ENCODE results near the gene MYO15B. TPM values are rescaled to one million over a fixed set of nuclear protein-coding genes. Genes with fewer than 3 reads are reported as not detected.

Gene MYO15B
- total and polyA plus RNA-seq, 2 of the 13 experiments (the other 11 are each of a cell fraction or from before 2014, with no cell fraction given), result 2.8 to 8.1 TPM

GRCh38 chr17:75596320-75597087 lies 8.9 kb downstream of the MYO15B start:
- FAIRE-seq (no peak), ATAC-seq (no peak), DNase-seq (ENCODE audit: low spot score) (no peak)
- WGBS (ENCODE audit: low lambda C conversion rate), result 45% methylated on average over 11 of the region's 17 CpGs
- Histone ChIP-seq H3K9me3 (ENCODE audit: low read length) (no peaks in the 10 kb centered on the region), H3K79me2 (ENCODE audit: insufficient read depth, low read length) (no peaks in the 10 kb centered on the region), H3K4me2 (ENCODE audit: low read depth, low read length) (no peak overlapping the region), H3K4me3 (replicated peaks in 1 of 3; ENCODE audit: insufficient read depth in 1 of 3, low read depth in 2 of 3, low read length in 3 of 3) (no peak overlapping the region), H3K27ac (ENCODE audit: extremely low read length, insufficient read depth, low read length) (no peak overlapping the region), H2AFZ (ENCODE audit: low read length) (no peak overlapping the region), H3K9ac (ENCODE audit: insufficient read depth, low read depth, low read length) (no peak overlapping the region), H3K4me1 (ENCODE audit: insufficient read depth, low read length) (peaks cover 10% of the 10 kb centered on the region), H3K36me3 (replicated peaks in 1 of 2; ENCODE audit: control insufficient read depth in 1 of 2, insufficient read depth in 2 of 2, low read length in 2 of 2) (no peaks in the 10 kb centered on the region), H4K20me1 (ENCODE audit: insufficient read depth, low read length) (no peaks in the 10 kb centered on the region), H3K27me3 (ENCODE audit: control insufficient read depth in 1 of 2, insufficient read depth in 2 of 2, low read length in 2 of 2) (peaks cover 24 to 42% of the 10 kb centered on the region in 2 experiments)
- in situ Hi-C loops (cut with HindIII; ENCODE audit: extremely low pct_ligation_motif_present, low pct_unique_long_range_greater_than_20kb) (loop anchor here (10.0 kb wide), 1 partner anchor 172 kb away; no protein-coding TSS in a partner anchor), intact Hi-C loops (cut with micrococcal nuclease; ENCODE audit: unreplicated experiment) (no loop called here)
- ChIA-PET POLR2A (no interaction called here), CTCF (ENCODE audit: low intra/inter-chr PET ratio, low total read pairs) (no interaction called here)
- TF ChIP-seq ZNF790 (CRISPR knock-in tag; IDR thresholded peaks at IDR 0.05; ENCODE audit: borderline replicate concordance) (no peak), ZNF776 (CRISPR knock-in tag; IDR thresholded peaks at IDR 0.05) (0 out of 2 replicates have a peak, but pooled peaks have one; percentile 42)
- no TSS peak for BruUV-seq (replicated peaks)

- intact Hi-C loops (cut with micrococcal nuclease; ENCODE audit: unreplicated experiment), result no loop called here
- Histone ChIP-seq H3K9ac (ENCODE audit: insufficient read depth, low read depth, low read length) (no peak overlapping the region), H3K27me3 (ENCODE audit: control insufficient read depth in 1 of 2, insufficient read depth in 2 of 2, low read length in 2 of 2) (peaks cover 6 to 27% of the 10 kb centered on the region in 2 experiments), H3K4me1 (ENCODE audit: insufficient read depth, low read length) (peaks cover 9% of the 10 kb centered on the region; the same call in 1 of the 2 replicates), H2AFZ (ENCODE audit: low read length) (no peak overlapping the region), H3K4me3 (replicated peaks in 1 of 3; ENCODE audit: insufficient read depth in 1 of 3, low read depth in 2 of 3, low read length in 3 of 3) (no peak overlapping the region), H3K27ac (ENCODE audit: extremely low read length, insufficient read depth, low read length) (no peak overlapping the region), H3K4me2 (ENCODE audit: low read depth, low read length) (peak overlapping the region; percentile 19; the same call in 1 of the 2 replicates), H3K36me3 (replicated peaks in 1 of 2; ENCODE audit: control insufficient read depth in 1 of 2, insufficient read depth in 2 of 2, low read length in 2 of 2) (no peaks in the 10 kb centered on the region), H4K20me1 (ENCODE audit: insufficient read depth, low read length) (no peaks in the 10 kb centered on the region), H3K9me3 (ENCODE audit: low read length) (no peaks in the 10 kb centered on the region), H3K79me2 (ENCODE audit: insufficient read depth, low read length) (no peaks in the 10 kb centered on the region)
- FAIRE-seq (peak; percentile 90), ATAC-seq (peak; percentile 83), DNase-seq (ENCODE audit: low spot score) (peak; percentile 77)
- 23% methylated on average over 25 of the region's 28 CpGs for WGBS (ENCODE audit: low lambda C conversion rate)
- in situ Hi-C loops (cut with HindIII; ENCODE audit: extremely low pct_ligation_motif_present, low pct_unique_long_range_greater_than_20kb), result no loop called here
- POLR2A ChIA-PET, result interaction anchor here (0.5 to 3.5 kb wide), 16 partner anchors 10 to 179 kb away, joined by 3 to 40 read pairs (median 4); partner anchors contain the start of genes SMIM5, TMEM94 and TSEN54
- no TSS peak for BruUV-seq (replicated peaks)
- CTCF ChIA-PET (ENCODE audit: low intra/inter-chr PET ratio, low total read pairs), result interaction anchor here (0.5 to 2.5 kb wide), 9 partner anchors 9 to 152 kb away, joined by 3 to 18 read pairs (median 4); partner anchors contain the start of gene CASKIN2
- TF ChIP-seq SP2 (CRISPR knock-in tag; IDR thresholded peaks at IDR 0.05) (no peak), ZNF740 (CRISPR knock-in tag; IDR thresholded peaks at IDR 0.05) (no peak), ZNF142 (CRISPR knock-in tag; IDR thresholded peaks at IDR 0.05) (no peak), FOSL1 (CRISPR knock-in tag; IDR thresholded peaks at IDR 0.05; ENCODE audit: borderline replicate concordance) (no peak), PLRG1 (conservative IDR thresholded peaks at IDR 0.05) (no peak), ZNF841 (CRISPR knock-in tag; IDR thresholded peaks at IDR 0.05; ENCODE audit: borderline replicate concordance) (no peak), ZNF530 (CRISPR knock-in tag; IDR thresholded peaks at IDR 0.05; ENCODE audit: low read depth) (no peak)
Measured at GRCh38 chr17:75601057-75601987, 13.7 kb downstream of the MYO15B start.

Data from HepG2 (cell line).